Suppressor macrophage (primary cell): ENCODE results near the gene AKR1C3.
A peak's percentile ranks its signal among the peaks of the same experiment; 100 is the strongest.
"Not testable (repeated sequence)": the region's sequence is repeated elsewhere in the genome, so short reads cannot be mapped to it uniquely, and the experiment has no call there.

Source experiments
- DNase-seq, 4 experiments: peaks; one replicate each; pipeline ENCODE4 v3.0.0-alpha.2; 2020 to 2022

The AKR1C3 gene

DNA sequence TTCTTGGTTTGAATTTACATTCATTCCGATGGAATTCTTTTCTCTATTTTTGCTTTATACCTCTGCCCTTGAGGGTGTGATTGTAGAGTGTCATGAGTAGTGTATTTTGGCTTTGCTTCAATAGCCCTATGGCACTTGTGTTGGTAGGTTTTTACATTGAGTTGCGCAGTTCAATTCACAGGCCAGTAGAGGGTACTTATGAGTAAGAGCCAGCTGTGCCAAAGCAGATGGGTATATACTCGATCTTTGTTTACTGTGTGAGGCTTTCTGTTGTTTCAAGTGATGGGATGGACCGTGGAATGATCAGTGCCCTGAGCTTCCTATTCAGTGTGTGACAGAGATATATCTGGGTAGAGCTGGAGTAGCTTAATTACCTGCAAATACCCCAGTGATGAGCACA lies 4.3 kb upstream of the AKR1C3 start:
- DNase-seq = peak; percentile 27 to 77 (median 56)

DNA sequence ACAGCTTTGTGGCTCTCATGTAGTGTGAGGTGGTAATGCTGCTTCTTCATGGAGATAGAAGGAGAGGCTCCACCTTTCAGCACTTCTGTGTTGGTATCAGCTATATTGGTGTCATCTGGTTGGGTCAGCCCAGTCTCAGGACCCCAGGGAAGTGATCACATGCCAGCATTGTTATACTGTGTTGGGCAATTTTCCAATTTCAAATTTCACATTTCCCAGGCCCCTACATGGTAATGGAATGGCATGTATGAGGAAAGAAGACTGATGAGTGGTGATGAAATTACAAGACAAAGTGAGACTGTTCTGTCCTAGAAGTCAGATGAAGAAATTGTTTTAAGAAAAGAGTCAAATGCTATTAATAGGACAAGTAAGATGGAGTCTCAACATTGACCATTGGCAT lies 3.7 kb upstream of the AKR1C3 start:
- DNase-seq = no peak

DNA sequence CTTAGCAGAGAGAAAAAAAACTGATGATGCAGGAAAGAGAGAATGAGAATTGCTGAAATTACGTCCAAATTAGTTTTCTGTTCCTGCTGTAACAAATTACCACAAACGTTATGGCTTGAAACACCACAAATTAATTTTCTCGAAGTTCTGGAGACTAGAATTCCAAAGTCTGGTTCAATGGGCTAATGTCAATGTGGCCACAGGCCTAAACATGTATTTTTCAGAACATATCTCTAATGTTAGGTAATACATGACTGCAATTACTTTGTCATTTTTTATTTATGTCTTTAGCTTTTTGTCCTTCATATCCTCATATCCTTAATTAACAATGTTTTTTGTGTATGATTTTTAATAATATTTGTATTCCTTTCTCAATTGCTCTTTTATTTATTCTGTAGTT lies 3.0 kb upstream of the AKR1C3 start:
- no peak for DNase-seq

GRCh38 chr10:5092375-5092774 lies 1.8 kb upstream of the AKR1C3 start:
- DNase-seq = no peak

GRCh38 chr10:5092848-5093790 lies 1.1 kb upstream of the AKR1C3 start:
- no peak for DNase-seq

GRCh38 chr10:5095687-5096086 lies 1.5 kb downstream of the AKR1C3 start:
- DNase-seq = no peak

DNA sequence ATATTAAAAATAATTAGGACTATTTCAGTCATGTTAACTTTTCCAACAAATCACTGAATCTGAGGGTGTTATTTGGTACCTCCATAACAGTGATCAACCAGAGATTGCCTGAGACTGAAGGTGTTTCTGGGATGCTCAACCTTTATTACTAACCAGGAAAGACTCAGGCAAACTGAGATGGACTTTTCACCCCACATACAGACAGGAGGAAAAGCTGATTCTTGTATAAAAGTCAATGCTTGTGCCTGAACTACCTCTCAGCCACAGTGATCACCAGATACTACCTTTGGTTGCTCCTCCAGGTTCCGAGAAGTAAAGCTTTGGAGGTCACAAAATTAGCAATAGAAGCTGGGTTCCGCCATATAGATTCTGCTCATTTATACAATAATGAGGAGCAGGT lies 1.9 kb downstream of the AKR1C3 start:
- no peak for DNase-seq

- DNase-seq = not testable (repeated sequence)
Measured at GRCh38 chr10:5102479-5102878, 8.3 kb downstream of the AKR1C3 start.

GRCh38 chr10:5103481-5103880 lies 9.3 kb downstream of the AKR1C3 start:
- no peak for DNase-seq

- DNase-seq = no peak
Measured at GRCh38 chr10:5105626-5106025, 11.4 kb downstream of the AKR1C3 start.

DNA sequence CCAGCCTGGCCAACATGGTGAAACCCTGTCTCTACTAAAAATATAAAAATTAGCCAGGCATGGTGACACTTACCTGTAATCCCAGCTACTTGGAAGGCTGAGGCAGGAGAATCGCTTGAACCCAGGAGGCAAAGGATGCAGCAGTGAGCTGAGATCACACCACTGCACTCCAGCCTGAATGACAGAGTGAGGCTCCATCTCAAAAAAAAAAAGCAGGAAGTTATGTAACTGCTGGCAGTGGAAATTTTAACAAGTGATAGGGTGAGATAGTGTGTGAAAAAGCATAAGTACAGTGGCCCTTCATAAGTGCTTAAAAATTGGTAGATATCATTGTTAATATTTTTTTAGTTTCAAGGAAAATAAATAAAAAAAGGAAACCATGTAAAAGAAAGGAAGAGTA lies 12.3 kb downstream of the AKR1C3 start:
- no peak for DNase-seq

DNA sequence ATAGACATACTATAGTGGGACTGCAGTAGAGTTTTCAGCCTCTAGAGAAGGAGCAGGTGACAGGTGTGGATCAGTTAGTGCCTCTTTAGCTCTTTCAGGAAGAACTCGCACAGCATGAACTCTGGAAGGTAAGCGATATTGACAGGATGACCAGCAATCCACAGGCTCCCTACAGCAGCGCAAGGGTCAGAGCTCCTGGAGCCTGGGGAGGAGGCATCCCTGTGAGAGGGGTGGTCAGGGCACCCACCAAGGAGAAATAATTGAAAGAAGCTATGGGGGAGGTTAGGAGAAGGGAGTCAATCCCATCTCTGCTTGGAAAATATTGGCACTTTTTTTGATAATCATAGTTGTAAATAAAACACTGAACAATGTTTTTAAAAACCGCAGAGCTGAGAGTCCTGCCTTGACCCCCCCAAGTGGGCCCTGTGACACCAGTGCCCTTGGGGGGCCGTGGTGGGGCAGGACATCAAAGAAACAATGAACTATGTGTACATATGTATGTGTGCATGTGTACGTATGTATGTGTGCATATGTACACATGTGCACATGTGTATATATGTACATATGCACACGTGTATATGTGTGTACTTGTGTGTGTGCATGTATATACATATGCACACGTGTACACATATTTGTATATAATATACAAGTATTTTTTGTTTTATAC lies 13.8 kb downstream of the AKR1C3 start:
- DNase-seq = no peak

DNA sequence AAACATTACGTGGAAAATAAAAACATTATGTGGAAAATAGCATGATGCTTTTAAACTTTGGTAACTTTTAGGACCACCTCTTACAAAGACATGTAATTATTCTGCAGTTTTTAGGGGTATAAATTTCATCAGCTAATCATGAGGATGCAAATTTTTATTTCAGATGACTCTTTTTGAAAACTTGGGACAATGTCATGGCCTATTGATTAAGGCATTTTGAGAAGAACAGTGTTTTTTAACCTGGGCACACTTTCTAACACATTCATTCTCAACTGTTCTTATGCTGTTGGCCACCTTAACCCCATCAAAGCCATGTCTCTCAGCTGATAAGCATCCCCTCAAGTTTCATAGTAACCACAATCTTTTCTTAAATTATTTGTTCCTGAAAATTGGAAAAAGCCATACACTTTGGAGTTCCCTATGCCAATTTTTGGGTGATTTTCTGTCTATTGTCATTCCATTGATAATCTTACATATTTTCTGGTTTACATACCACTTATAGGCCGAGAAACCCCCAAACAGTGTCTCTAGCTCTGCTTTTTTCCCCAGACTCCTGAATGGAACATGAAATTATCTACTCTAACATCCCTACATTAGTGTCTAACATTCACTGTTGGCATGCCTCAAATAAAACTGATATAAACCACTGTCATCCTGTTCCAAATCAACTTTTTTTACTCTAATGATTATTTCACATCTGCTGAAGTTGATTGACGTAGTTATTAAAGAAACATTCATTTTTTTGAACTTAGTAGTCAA lies 14.6 kb downstream of the AKR1C3 start:
- DNase-seq = no peak

DNA sequence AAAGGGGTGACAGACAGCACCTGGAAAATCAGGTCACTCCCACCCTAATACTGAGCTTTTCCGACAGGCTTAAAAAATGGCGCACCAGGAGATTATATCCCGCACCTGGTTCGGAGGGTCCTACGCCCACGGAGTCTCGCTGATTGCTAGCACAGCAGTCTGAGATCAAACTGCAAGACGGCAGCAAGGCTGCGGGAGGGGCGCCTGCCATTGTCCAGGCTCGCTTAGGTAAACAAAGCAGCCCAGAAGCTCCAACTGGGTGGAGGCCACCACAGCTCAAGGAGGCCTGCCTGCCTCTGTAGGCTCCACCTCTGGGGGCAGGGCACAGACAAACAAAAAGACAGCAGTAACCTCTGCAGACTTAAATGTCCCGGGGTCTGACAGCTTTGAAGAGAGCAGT lies 15.6 kb downstream of the AKR1C3 start:
- not testable (repeated sequence) for DNase-seq

DNA sequence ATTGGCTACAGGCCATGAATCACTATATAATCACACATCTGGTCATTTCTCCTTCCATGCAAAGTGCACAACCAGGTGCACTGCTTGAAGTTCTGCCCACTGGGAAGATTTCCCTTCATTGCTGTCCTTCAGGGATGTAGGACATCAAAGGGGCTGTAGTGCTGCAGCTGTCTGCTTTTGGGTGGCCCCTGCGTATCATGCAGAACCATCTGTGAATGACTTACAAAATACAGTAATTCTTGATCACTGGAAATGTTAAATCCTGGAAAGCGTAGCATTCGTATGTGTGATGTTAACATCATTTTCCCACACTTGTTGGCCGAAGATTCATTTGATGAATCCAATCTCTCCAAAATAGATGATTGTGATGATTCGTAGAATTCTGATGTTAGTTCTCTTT lies 22.4 kb downstream of the AKR1C3 start:
- DNase-seq = no peak

DNA sequence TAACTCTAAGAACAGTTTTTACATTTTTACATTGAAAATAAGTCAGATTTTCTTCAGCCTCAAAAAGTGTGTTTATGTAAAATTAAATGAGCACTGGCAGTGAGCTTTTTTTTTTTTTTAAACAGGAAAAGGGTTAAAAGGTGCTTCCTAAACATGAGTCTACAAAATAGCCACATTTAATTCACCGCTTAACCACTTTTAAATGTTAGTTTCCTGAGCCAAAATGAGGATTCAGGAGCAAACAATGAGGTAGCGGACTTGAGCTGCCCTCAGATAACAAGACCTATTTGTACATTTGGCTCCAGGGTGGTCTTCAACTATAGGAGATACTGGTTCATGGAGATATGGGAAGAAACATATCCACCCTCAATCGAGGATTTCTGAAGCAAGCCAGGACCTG lies 22.8 kb downstream of the AKR1C3 start:
- no peak for DNase-seq

- not testable (repeated sequence) for DNase-seq
Measured at GRCh38 chr10:5119997-5120396, 25.8 kb downstream of the AKR1C3 start.

- no peak for DNase-seq
Measured at GRCh38 chr10:5123886-5124285, 29.7 kb downstream of the AKR1C3 start.

GRCh38 chr10:5125315-5126044 lies 31.3 kb downstream of the AKR1C3 start:
- no peak for DNase-seq

DNA sequence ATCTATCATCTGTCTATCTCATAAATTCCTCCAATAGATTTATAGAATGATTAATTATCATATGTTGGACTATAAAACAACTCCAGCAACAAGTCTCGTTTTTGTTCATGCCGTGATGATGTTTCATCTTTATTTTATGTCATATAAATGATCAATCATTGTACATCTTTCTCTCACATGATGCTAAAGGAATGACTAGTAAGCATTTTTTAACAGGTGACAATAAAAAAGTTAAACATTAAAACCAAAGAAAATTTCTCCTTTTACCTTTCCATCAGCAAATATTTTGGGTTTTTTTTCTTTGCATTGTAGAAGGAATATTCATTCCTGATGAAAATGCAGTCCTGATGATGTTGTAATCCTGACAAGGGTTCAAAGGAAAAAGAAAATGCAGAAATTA lies 41.4 kb downstream of the AKR1C3 start:
- no peak for DNase-seq

GRCh38 chr10:5136468-5137087 lies 42.4 kb downstream of the AKR1C3 start:
- no peak for DNase-seq

DNA sequence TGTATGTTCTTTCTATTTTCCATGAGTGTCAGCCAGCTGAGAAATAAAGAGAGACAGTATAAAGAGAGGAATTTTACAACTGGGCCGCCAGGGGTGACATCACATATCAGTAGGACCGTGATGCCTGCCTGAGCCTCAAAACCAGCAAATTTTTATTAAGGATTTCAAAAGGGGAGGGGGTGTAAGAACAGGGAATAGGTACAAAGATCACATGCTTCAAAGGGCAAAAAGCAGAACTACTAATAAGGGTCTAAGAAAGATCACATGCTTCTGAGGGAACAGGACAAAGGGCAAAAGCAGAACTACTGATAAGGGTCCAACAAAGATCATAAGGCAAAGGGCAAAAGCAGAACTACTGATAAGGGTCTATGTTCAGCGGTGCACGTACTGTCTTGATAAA lies 43.5 kb downstream of the AKR1C3 start:
- DNase-seq = not testable (repeated sequence)
